DOHH2 (cell line): ENCODE measurements around the gene ABCF3.
"Not testable (repeated sequence)": the region's sequence is repeated elsewhere in the genome, so short reads cannot be mapped to it uniquely, and the experiment has no call there.

Experiments
- H3F3A ChIP-seq: fragments of 200-600 bp; sonication (generic), shearing (Covaris generic); 2 replicates; pipeline ENCODE4 v1.6.0; 2016; ENCODE audit warnings: antibody characterized with exemption, mild to moderate bottlenecking; ENCODE audit not compliant: control insufficient read depth, insufficient read depth
- H3K27ac ChIP-seq: fragments of 200-600 bp; sonication (generic); 2 replicates; pipeline ENCODE4 v1.5.1; 2014; ENCODE audit warnings: low read depth, mild to moderate bottlenecking, low read length, moderate library complexity
- H3K27me3 ChIP-seq: fragments of 200-600 bp; sonication (generic); 2 replicates; pipeline ENCODE4 v1.6.1; 2014; ENCODE audit warnings: mild to moderate bottlenecking, low read length, mixed read lengths; ENCODE audit not compliant: control insufficient read depth
- H3K36me3 ChIP-seq: fragments of 200-600 bp; sonication (generic); 2 replicates; pipeline ENCODE4 v1.6.1; 2014; ENCODE audit warnings: mild to moderate bottlenecking, low read length, moderate library complexity, mixed read lengths; ENCODE audit not compliant: control insufficient read depth
- H3K4me1 ChIP-seq: fragments of 200-600 bp; sonication (generic); 2 replicates; pipeline ENCODE4 v1.6.1; 2014; ENCODE audit warnings: mild to moderate bottlenecking, low read length, mixed read lengths; ENCODE audit not compliant: control insufficient read depth
- H3K4me2 ChIP-seq: fragments of 200-600 bp; sonication (generic); 2 replicates; pipeline ENCODE4 v1.6.0; 2014; ENCODE audit warnings: mild to moderate bottlenecking, low read length, moderate library complexity
- H3K4me3 ChIP-seq: fragments of 200-600 bp; sonication (generic); 2 replicates; pipeline ENCODE4 v1.5.1; 2014; ENCODE audit warnings: mild to moderate bottlenecking, low read length, mixed read lengths
- H3K79me2 ChIP-seq: fragments of 200-600 bp; sonication (generic); 2 replicates; pipeline ENCODE4 v1.6.1; 2014; ENCODE audit warnings: mild to moderate bottlenecking, low read length, mixed read lengths; ENCODE audit not compliant: control insufficient read depth
- H3K9me2 ChIP-seq: fragments of 200-600 bp; sonication (generic); replicated peaks from 2 replicates; pipeline ENCODE4 v1.6.1; 2014; ENCODE audit warnings: mild to moderate bottlenecking, low read length, mixed read lengths; ENCODE audit not compliant: control insufficient read depth
- H3K9me3 ChIP-seq: fragments of 200-600 bp; sonication (generic); 2 replicates; pipeline ENCODE4 v1.6.1; 2014; ENCODE audit warnings: antibody characterized with exemption, low read length, mixed read lengths; ENCODE audit not compliant: control insufficient read depth, insufficient read depth
- H4K20me1 ChIP-seq: fragments of 200-600 bp; sonication (generic); 2 replicates; pipeline ENCODE4 v1.6.0; 2014; ENCODE audit warnings: low read depth, mild to moderate bottlenecking, antibody characterized with exemption, low read length, moderate library complexity; ENCODE audit not compliant: control insufficient read depth, insufficient read depth
- EZH2phosphoT487 ChIP-seq: fragments of 200-600 bp; sonication (generic); IDR thresholded peaks from 2 replicates; pipeline ENCODE4 v1.6.1; 2017; ENCODE audit warnings: borderline replicate concordance, mild to moderate bottlenecking, antibody characterized with exemption, low read length, moderate library complexity, mixed read lengths
- TF ChIP-seq, protein P1 (sequence below): fragments of 200-600 bp; sonication (generic); IDR thresholded peaks from one replicate; pipeline ENCODE4 v1.5.1; 2014; ENCODE audit warnings: antibody characterized with exemption, mild to moderate bottlenecking, low read depth, low read length; ENCODE audit not compliant: poor library complexity, severe bottlenecking

Gene ABCF3

DNA sequence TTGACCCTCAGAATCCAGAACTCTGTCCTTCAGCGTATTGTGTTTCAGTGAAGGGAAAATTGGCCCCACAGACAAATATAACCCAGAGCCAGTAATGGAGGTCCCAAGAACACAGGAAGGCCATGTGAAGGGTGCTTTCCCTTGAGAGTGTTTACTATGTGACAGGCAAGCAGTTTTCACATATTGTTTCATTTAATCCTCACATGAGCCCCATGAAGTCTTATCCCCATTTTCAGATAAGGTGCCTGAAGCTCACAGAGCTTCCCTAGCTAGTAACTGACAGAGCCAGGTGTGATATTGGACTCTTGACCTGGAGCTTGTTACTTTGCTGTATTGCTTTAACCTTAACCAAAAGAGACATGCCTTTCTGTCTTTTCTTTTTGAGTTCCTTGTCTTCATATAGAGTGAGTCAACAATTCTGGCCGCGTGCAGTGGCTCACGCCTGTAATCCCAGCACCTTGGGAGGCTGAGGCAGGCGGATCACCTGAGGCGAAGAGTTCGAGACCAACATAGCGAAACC, 40.2 kb upstream of the ABCF3 start:
- Histone ChIP-seq H3K27me3 (no peaks in the 10 kb centered on the region), H4K20me1 (no peaks in the 10 kb centered on the region), H3F3A (peaks cover 8% of the 10 kb centered on the region), H3K36me3 (peaks cover 53% of the 10 kb centered on the region), H3K4me2 (no peak overlapping the region), H3K27ac (no peak overlapping the region), H3K9me2 (no peaks in the 10 kb centered on the region), H3K4me1 (peaks cover 6% of the 10 kb centered on the region; the same call in 1 of the 2 replicates), H3K4me3 (no peak overlapping the region), H3K79me2 (peaks cover 5% of the 10 kb centered on the region; the same call in 1 of the 2 replicates), H3K9me3 (no peaks in the 10 kb centered on the region)
- TF ChIP-seq, protein P1, sequence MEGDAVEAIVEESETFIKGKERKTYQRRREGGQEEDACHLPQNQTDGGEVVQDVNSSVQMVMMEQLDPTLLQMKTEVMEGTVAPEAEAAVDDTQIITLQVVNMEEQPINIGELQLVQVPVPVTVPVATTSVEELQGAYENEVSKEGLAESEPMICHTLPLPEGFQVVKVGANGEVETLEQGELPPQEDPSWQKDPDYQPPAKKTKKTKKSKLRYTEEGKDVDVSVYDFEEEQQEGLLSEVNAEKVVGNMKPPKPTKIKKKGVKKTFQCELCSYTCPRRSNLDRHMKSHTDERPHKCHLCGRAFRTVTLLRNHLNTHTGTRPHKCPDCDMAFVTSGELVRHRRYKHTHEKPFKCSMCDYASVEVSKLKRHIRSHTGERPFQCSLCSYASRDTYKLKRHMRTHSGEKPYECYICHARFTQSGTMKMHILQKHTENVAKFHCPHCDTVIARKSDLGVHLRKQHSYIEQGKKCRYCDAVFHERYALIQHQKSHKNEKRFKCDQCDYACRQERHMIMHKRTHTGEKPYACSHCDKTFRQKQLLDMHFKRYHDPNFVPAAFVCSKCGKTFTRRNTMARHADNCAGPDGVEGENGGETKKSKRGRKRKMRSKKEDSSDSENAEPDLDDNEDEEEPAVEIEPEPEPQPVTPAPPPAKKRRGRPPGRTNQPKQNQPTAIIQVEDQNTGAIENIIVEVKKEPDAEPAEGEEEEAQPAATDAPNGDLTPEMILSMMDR, result no peak
- no peak for TF ChIP-seq EZH2phosphoT487

DNA sequence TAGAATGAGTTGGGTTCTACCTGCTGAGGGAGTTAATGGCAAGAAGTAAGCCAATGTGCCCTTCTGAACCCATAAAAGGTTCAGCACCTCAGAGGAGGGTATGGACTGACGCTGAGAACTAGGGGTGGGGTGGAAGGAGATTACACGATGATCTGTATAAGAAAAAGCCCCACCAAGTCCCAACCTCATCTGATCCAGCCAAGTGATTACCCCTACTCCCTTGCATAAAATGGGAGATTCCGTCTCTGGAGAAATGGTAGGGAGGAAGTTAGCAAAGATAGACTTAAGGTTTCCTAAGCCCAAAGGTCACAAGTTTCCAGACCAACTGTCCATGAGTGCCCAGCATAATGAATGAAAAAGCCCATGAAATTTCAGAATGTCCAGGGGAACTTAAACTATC, 37.9 kb upstream of the ABCF3 start:
- Histone ChIP-seq H4K20me1 (no peaks in the 10 kb centered on the region), H3K27ac (no peak overlapping the region), H3K4me1 (peaks cover 6% of the 10 kb centered on the region; the same call in 1 of the 2 replicates), H3K79me2 (no peaks in the 10 kb centered on the region), H3K36me3 (peaks cover 31% of the 10 kb centered on the region), H3K4me3 (no peak overlapping the region), H3K9me2 (no peaks in the 10 kb centered on the region), H3K4me2 (no peak overlapping the region), H3K9me3 (no peaks in the 10 kb centered on the region), H3F3A (peaks cover 8% of the 10 kb centered on the region), H3K27me3 (no peaks in the 10 kb centered on the region)
- TF ChIP-seq EZH2phosphoT487, result no peak
- TF ChIP-seq, protein P1, result no peak

DNA sequence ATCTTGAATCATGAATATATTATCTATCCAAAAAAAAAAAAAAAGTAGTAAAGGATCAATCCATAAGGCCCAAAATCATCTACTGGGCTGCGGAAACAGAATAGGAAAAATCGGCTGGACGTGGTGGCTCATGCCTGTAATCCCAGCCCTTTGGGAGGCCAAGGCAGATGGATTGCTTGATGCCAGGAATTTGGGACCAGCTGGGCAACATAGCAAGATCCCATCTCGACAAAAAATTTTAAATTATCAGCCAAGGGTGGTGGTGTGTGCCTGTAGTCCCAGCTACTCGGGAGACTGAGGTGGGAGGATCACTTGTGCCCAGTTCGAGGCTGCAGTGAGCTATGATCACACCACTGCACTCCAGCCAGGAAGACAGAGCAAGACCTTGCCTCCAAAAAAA, 36.9 kb upstream of the ABCF3 start:
- no peaks in the 10 kb centered on the region for H3K9me2 ChIP-seq
- H4K20me1 ChIP-seq, result no peaks in the 10 kb centered on the region
- no peak overlapping the region for H3K27ac ChIP-seq
- no peaks in the 10 kb centered on the region for H3K9me3 ChIP-seq
- H3K4me1 ChIP-seq, result peaks cover 6% of the 10 kb centered on the region; the same call in 1 of the 2 replicates
- TF ChIP-seq EZH2phosphoT487, result no peak
- TF ChIP-seq, protein P1, result no peak
- no peak overlapping the region for H3K4me2 ChIP-seq
- no peaks in the 10 kb centered on the region for H3K79me2 ChIP-seq
- H3F3A ChIP-seq, result peaks cover 15% of the 10 kb centered on the region
- H3K27me3 ChIP-seq, result no peaks in the 10 kb centered on the region
- H3K4me3 ChIP-seq, result no peak overlapping the region
- H3K36me3 ChIP-seq, result peaks cover 20% of the 10 kb centered on the region

DNA sequence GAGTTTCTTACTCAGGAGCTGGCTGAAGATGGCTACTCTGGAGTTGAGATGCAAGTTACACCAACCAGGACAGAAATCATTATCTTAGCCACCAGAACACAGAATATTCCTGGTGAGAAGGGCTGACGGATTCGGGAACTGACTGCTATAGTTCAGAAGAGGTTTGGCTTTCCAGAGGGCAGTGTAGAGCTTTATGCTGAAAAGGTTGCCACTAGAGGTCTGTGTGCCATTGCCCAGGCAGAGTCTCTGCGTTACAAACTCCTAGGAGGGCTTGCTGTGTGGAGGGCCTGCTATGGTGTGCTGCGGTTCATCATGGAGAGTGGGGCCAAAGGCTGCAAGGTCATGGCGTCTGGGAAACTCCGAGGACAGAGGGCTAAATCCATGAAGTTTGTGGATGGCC, 36.2 kb upstream of the ABCF3 start:
- not testable (repeated sequence) for H3K4me1 ChIP-seq, H3K27me3 ChIP-seq

More for the DNA sequence above, 36.2 kb upstream of the ABCF3 start:
- Histone ChIP-seq H3F3A (peaks cover 19% of the 10 kb centered on the region), H3K36me3 (peaks cover 14% of the 10 kb centered on the region)
- H3K9me3 ChIP-seq, H3K79me2 ChIP-seq, H3K27ac ChIP-seq, H3K4me3 ChIP-seq, H4K20me1 ChIP-seq, H3K4me2 ChIP-seq, H3K9me2 ChIP-seq: not testable (repeated sequence)
